ENCODE measurements around the gene BLVRB. TPM values are rescaled to one million over a fixed set of nuclear protein-coding genes. Genes with fewer than 3 reads are reported as not detected.
"Not testable (repeated sequence)": the region's sequence is repeated elsewhere in the genome, so short reads cannot be mapped to it uniquely, and the experiment has no call there.

BLVRB gene
- total and polyA plus RNA-seq, 2 experiments from 2014 or later = 43.7 to 53.7 TPM

DNA sequence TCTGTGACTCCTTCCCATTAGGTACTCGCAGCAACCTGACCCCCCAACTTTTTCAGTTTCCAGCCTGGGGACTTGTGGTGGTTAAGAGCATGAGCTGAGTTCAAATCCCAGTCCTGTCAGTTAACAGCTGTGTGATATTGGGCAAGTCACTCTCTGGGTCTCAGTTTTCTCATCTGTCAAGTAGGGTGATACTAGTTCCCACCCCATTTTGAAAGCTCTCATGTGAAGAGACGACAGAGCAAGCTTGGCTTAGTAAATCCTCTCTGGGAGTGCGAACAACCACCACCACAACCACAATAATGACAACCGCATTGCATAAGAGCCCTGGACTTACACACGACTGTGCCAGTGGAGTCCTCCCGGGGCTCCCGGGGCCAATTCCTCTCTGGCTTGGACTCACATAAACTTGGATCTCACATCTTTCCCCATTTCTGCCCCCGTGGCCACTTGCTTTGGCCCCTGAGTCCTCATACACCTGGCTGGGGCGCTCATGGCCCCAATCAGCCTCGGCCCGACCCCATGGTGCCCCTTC lies 454 bp downstream of the BLVRB start:
- no peak; the same call in 2 of the 3 replicates for ATAC-seq
- peaks cover 13% of the 10 kb centered on the region for H3K4me1 Mint-ChIP-seq
- peak overlapping the region; percentile 87 for H3K27ac Mint-ChIP-seq

DNA sequence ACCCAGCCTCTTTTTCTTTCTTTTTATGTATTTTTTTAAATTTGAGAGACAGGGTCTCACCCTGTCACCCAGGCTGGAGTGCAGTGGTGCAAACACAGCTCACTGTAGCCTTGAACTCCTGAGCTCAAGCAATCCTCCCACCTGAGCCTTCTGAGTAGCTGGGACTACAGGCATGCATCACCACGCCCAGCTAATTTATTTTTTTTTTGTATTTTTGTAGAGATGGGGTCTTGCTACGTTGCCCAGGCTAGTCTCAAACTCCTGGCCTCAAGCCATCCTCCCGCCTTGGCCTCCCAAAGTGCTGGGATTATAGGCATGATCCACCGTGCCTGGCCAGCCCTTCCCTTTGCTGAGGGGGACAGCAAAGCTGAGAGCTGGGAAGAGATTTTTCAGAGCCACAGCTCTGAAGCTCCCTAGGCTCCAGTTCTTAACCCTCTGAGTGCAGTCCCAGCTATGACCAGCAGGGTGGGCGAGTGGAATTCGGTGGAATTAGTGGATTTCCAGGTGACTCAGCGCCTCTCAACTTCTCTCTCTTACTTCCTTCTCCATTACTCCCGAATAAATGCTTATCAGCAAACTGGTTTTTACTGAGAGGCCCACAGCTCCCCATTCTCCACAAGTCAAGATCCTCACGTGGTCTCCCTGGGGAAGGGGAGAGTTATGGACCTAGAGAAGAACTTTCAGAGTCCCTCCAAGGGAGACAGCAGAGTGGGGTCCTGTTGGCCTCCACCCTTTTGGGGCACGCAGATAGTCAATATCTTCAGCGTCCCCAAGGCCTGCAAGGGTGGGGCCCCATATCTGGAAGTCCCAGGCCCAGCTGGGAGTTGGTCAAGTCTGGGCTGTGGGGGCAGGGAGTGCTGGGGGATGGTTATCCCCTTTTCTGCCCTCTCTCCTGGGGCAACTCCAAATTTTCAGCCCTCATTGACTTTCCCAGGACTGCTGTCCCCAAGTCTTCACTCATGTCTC lies 1.2 kb downstream of the BLVRB start:
- no peak overlapping the region for H3K27ac ChIP-seq (ENCODE audit: low read depth)
- peak overlapping the region; percentile 63; the same call in 1 of the 2 replicates for H3K27ac Mint-ChIP-seq
- peak; percentile 94 for DNase-seq (ENCODE audit: low spot score)
- ATAC-seq = peak; percentile 25
- H3K79me2 ChIP-seq (replicated peaks; ENCODE audit: insufficient read depth) = no peaks in the 10 kb centered on the region
- H3K4me3 ChIP-seq = peak overlapping the region; percentile 88; the same call in 1 of the 2 replicates
- peaks cover 3% of the 10 kb centered on the region; the same call in 1 of the 2 replicates for H3F3A ChIP-seq (replicated peaks; ENCODE audit: low read depth)
- peak overlapping the region; percentile 79 for H3K4me3 Mint-ChIP-seq
- H3K9me2 ChIP-seq (ENCODE audit: insufficient read depth) = no peaks in the 10 kb centered on the region
- no peaks in the 10 kb centered on the region; the same call in 2 of the 3 replicates for H3K9me3 Mint-ChIP-seq
- TF ChIP-seq NANOG (IDR thresholded peaks at IDR 0.05; ENCODE audit: borderline replicate concordance) = no peak
- TF ChIP-seq, protein P1, sequence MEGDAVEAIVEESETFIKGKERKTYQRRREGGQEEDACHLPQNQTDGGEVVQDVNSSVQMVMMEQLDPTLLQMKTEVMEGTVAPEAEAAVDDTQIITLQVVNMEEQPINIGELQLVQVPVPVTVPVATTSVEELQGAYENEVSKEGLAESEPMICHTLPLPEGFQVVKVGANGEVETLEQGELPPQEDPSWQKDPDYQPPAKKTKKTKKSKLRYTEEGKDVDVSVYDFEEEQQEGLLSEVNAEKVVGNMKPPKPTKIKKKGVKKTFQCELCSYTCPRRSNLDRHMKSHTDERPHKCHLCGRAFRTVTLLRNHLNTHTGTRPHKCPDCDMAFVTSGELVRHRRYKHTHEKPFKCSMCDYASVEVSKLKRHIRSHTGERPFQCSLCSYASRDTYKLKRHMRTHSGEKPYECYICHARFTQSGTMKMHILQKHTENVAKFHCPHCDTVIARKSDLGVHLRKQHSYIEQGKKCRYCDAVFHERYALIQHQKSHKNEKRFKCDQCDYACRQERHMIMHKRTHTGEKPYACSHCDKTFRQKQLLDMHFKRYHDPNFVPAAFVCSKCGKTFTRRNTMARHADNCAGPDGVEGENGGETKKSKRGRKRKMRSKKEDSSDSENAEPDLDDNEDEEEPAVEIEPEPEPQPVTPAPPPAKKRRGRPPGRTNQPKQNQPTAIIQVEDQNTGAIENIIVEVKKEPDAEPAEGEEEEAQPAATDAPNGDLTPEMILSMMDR (conservative IDR thresholded peaks at IDR 0.05; ENCODE audit: low read depth in 2 of 2) = peak; percentile 77 to 87
- H4K20me1 ChIP-seq (replicated peaks; ENCODE audit: insufficient read depth) = no peaks in the 10 kb centered on the region
- peaks cover 30% of the 10 kb centered on the region for H3K27me3 ChIP-seq (ENCODE audit: insufficient read depth)
- no peaks in the 10 kb centered on the region; the same call in 1 of the 2 replicates for H3K4me1 ChIP-seq (ENCODE audit: insufficient read depth)
- H3K27me3 Mint-ChIP-seq (ENCODE audit: insufficient read depth, low read depth, poor library complexity) = peaks cover 36% of the 10 kb centered on the region
- no peaks in the 10 kb centered on the region; the same call in 2 of the 3 replicates for H3K36me3 Mint-ChIP-seq (ENCODE audit: low read depth)
- H3K4me2 ChIP-seq = peak overlapping the region; percentile 88; the same call in 1 of the 2 replicates
- H3K36me3 ChIP-seq (ENCODE audit: insufficient read depth) = no peaks in the 10 kb centered on the region
- no peak overlapping the region for H2AFZ ChIP-seq
- peaks cover 13% of the 10 kb centered on the region for H3K4me1 Mint-ChIP-seq

More for the DNA sequence above, 454 bp downstream of the BLVRB start:
- H3K79me2 ChIP-seq (replicated peaks; ENCODE audit: insufficient read depth) = no peaks in the 10 kb centered on the region
- DNase-seq (ENCODE audit: low spot score) = peak; percentile 19
- H3K36me3 Mint-ChIP-seq (ENCODE audit: low read depth) = no peaks in the 10 kb centered on the region; the same call in 2 of the 3 replicates
- H3F3A ChIP-seq (replicated peaks; ENCODE audit: low read depth) = peaks cover 3% of the 10 kb centered on the region; the same call in 1 of the 2 replicates
- H3K27ac ChIP-seq (ENCODE audit: low read depth) = no peak overlapping the region
- TF ChIP-seq EZH2phosphoT487 (IDR thresholded peaks at IDR 0.05; ENCODE audit: unreplicated experiment) (no peak), ZNF331 (CRISPR knock-in tag; IDR thresholded peaks at IDR 0.05; ENCODE audit: low read depth) (no peak)
- no peaks in the 10 kb centered on the region; the same call in 1 of the 2 replicates for H3K4me1 ChIP-seq (ENCODE audit: insufficient read depth)
- peak overlapping the region; percentile 79 for H3K4me3 Mint-ChIP-seq
- H2AFZ ChIP-seq = peak overlapping the region; percentile 92
- no peaks in the 10 kb centered on the region; the same call in 2 of the 3 replicates for H3K9me3 Mint-ChIP-seq
- H4K20me1 ChIP-seq (replicated peaks; ENCODE audit: insufficient read depth) = no peaks in the 10 kb centered on the region
- H3K27me3 ChIP-seq (ENCODE audit: insufficient read depth) = peaks cover 36% of the 10 kb centered on the region
- H3K4me2 ChIP-seq = peak overlapping the region; percentile 88
- no peaks in the 10 kb centered on the region for H3K9me2 ChIP-seq (ENCODE audit: insufficient read depth)
- no peaks in the 10 kb centered on the region for H3K36me3 ChIP-seq (ENCODE audit: insufficient read depth)
- peaks cover 36% of the 10 kb centered on the region for H3K27me3 Mint-ChIP-seq (ENCODE audit: insufficient read depth, low read depth, poor library complexity)
- peak overlapping the region; percentile 88 for H3K4me3 ChIP-seq

DNA sequence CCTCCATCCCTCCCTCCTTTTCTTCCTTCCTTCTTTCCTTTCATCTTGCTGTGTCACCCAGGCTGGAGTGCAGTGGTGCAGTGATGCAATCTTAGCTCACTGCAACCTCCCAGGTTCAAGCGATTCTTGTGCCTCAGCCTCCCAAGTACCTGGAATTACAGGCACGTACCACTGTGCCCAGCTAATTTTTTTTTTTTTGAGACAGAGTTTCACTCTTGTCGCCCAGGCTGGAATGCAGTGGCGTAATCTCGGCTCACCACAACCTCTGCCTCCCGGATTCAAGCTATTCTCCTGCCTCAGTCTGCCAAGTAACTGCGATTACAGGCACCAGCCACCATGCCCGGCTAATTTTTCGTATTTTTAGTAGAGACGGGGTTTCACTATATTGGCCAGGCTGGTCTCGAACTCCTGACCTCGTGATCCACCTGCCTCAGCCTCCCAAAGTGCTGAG lies 1.9 kb downstream of the BLVRB start:
- not testable (repeated sequence) for H3K27ac ChIP-seq (ENCODE audit: low read depth); H3K9me3 Mint-ChIP-seq; H3K36me3 Mint-ChIP-seq (ENCODE audit: low read depth); H3F3A ChIP-seq (replicated peaks; ENCODE audit: low read depth); H3K79me2 ChIP-seq (replicated peaks; ENCODE audit: insufficient read depth); H3K4me2 ChIP-seq; H4K20me1 ChIP-seq (replicated peaks; ENCODE audit: insufficient read depth); H2AFZ ChIP-seq; H3K4me3 Mint-ChIP-seq; DNase-seq (ENCODE audit: low spot score); H3K36me3 ChIP-seq (ENCODE audit: insufficient read depth); H3K4me3 ChIP-seq; ATAC-seq; H3K27ac Mint-ChIP-seq; H3K9me2 ChIP-seq (ENCODE audit: insufficient read depth); H3K4me1 ChIP-seq (ENCODE audit: insufficient read depth)
- H3K27me3 Mint-ChIP-seq (ENCODE audit: insufficient read depth, low read depth, poor library complexity) = peaks cover 34% of the 10 kb centered on the region
- H3K4me1 Mint-ChIP-seq = peaks cover 13% of the 10 kb centered on the region
- peaks cover 26% of the 10 kb centered on the region for H3K27me3 ChIP-seq (ENCODE audit: insufficient read depth)
